GM19438 (cell line): ENCODE data around the gene XIAP.

Experiments
- ATAC-seq: cut with Tn5 transposase; IDR thresholded peaks from one replicate; pipeline ENCODE4 v1.9.1; 2021; ENCODE audit warnings: low read depth; ENCODE audit not compliant: unreplicated experiment

Gene XIAP

DNA sequence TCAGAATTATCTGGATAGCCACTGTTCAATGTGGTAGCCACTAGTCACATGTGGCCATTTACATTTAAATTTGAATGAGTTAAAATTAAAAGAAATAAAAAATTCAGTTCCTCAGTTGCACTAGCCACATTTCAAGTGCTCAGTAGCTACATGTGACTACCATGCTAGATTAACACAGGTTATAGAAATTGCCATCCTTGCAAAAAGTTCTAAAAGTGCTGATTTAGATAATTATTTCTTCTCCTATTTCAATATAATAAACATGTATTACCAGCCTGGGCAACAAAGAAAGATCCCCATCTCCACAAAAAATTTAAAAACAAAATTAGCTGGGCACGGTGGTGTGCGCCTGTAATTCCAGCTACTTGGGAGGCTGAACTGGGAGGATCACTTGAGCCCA lies 90.0 kb downstream of the XIAP start:
- no peak for ATAC-seq

DNA sequence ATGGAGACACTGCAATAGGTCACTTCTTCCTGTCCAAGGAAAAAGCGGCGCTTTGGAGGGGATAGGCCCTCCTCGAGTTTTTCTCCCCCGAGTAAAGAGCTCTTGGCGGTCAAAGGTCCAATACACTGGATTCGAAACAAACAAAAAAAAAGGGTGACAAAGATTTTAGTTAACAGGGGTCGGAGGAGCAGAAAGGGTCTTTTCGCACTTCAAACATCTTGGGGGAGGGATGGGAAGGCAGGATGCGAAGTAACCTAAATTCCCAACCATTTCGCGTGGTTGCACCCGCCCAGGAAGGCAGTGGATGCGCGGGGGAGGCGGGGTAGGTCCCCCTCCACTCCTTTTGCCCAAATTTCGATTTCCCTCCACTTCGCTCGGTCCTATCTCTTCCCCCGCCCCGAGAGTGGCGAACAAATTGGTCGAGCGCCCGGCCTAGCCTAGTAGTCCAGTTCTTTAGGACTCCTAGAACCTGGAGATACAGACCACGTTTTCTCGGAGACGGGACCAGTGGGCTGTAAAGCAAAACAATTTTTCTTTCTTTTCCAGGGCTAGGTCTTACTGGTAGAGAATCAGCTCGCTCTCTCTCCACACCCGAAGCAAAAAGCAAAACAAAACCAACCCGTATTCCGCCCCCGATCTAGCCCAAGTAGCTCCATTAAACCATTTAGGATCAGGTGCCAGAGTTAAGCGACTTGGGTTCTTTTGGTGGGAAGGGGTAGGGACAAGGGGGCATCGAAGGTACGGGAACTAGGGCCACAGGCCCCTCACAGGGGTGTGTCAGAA lies 99.6 kb downstream of the XIAP start:
- peak; percentile 1 for ATAC-seq

DNA sequence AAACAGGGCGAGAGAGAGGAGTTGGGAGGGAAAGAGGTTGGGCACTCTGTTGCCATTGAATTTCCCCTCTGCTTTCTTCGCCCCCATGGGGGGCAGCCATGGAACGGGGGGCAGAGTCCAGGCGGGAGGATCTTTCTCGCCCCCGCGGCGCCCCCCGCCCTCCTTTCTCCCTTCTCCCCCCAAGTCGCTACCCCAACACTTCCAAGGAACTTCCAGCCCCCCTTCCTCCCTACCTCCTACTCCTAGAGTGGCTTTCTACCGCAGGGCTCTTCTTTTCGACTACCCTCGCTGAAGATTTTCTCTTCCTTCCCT lies 101.1 kb downstream of the XIAP start:
- no peak for ATAC-seq

DNA sequence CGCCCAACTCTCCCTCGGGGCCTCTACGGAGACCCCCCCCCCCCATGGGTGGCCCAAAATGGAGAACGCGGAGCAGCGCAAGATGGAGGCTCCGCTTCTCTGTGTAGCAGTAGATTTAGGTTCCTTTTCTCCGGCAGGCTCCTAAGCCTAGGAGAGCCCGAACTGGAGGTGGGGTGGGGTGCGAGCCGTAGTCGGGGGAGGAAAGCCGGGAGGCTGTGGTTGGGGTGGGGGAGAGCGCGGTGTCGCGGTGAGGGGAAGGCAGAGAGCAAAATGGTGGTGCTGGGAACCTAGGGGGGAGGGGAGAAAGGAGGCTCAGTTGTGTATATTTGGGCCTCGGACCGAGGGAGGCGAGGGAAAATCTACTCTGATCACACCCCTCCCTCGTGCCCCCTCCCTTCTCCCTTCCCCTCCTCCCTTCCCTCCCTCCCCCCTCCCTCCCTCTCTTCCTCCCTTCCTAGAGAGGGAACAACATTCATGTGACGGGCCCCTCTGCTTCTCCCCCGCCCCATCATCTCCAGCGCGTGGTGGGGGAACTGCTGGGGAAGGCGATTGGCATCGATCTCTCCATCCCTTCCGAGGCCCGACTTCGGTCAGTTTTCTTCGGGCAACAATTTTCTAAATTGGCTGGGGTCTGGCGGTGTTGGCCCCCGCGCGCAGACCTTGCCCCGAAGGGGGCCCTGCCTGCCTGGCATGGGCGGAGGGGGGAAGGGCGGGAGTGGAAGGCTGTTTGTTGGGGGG lies 101.6 kb downstream of the XIAP start, which contains the start of gene STAG2:
Gene STAG2 (plus strand): TSS at position 439 of the 738 bp plus-strand sequence. CDS start 60,922 bp downstream, outside the sequence.
- ATAC-seq, result no peak

DNA sequence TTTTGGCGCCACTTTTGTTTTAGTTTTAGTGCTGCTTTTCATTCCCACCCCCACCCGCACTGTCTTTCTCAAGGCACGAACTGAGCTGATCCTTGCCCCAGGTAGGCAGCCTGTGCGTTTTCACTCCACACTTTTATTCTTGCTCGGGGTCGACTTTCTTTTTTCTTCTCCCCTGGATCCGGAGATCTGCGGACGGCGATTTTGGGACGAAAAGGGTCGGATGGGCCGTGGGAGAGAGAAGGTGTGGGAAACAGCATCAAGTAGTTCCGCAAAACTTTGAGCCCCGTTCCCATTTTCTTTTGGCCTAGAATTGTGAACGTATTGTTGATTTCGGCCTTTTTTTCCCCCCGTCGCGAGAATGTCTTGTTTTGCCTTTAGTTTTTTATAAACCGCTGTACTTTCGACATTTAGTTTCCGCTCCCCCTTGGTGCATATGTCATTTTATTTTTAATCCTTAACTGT lies 102.2 kb downstream of the XIAP start:
- no peak for ATAC-seq

DNA sequence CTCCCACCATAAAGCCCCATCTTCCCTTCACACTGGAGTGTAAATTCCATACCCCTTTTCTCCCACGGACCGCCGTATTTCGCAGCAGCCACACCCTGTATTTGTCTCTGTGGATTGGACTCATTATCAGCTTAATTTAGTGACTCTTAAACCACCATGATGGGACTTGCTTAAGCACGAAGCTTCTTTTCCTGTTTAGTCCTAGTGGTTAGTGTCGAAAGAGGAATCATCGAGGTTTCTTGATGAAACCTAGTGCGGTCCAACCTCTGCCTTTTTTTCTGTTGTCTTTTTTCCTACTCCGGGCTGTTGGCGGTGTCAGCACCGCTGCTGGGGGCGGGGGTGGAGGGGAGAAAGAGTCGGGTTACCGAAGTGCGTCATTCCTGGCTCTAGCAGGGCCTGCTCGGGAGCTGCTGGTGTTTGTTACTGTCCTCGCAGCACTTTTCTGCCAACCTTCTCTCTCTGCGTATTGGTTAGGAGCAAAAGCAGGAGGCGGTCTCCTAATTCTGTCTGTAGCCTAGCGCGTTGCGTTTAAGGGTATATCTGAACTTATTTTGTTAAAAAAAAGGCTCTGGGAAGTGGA lies 103.0 kb downstream of the XIAP start:
- ATAC-seq, result peak; percentile 60
